Thyroid gland (tissue), 4 donors: Measurements from ENCODE around the gene NATD1.

Experiments
- POLR2A ChIP-seq, 2 donors: fragments of 450-650 bp; IDR thresholded peaks; one replicate each; pipeline ENCODE4 v1.6.1; 2017; ENCODE audit warnings: antibody characterized with exemption in 2 of 2, mild to moderate bottlenecking in 2 of 2, moderate library complexity in 1 of 2
- TF ChIP-seq, protein P1 (sequence below), 6 experiments: fragments of 200-600 bp in 3 of 6; fragments of 450-650 bp in 3 of 6; sonication (generic) in 3 of 6; IDR thresholded peaks; one replicate each; pipeline ENCODE4 v1.5.1; 2016 to 2019; ENCODE audit warnings: antibody characterized with exemption in 6 of 6, mild to moderate bottlenecking in 2 of 6, inconsistent platforms in 1 of 6, moderate library complexity in 1 of 6

DNA sequence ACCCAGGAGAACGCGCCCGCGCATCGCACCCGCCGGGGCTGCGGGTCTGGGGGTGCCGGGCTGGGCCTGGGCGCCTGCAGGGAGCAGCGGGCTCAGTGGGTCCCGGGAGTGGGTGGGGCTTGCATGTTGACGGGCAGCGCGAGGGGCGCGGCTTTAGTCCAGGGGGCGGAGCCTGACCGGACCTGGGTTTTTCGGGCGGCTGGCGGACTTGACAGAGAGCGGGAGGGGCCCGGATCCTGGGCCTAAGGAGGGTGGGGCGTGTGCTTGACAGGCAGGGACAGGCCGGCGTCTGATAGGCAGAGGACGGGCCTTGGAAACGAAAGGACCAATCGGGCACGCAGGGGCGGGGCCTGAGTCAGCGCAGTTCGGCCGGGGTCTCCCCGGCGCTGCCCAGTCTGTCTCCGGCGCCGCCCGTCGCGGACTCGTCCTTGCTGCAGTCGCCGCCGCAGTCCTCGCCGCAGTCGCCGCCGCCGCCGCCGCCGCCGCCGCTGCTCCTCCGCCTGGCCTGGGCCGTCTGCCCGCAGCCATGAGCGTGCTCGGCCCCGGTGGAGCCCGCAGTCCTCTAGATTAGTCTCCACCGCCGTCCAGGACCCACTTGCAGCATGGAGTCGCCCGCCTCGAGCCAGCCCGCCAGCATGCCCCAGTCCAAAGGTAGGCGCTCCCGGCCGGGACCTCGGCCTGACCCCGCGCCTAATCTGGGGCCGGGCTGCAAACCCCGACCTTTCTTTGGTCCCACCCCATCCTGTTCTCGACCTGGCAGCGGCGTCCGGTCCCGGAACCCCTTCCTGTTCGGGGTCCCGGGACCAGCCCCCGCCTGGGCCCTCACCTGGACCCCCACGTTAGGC, 31.3 kb upstream of the NATD1 start, which contains the start of gene MAP2K3:
- TF ChIP-seq, protein P1, sequence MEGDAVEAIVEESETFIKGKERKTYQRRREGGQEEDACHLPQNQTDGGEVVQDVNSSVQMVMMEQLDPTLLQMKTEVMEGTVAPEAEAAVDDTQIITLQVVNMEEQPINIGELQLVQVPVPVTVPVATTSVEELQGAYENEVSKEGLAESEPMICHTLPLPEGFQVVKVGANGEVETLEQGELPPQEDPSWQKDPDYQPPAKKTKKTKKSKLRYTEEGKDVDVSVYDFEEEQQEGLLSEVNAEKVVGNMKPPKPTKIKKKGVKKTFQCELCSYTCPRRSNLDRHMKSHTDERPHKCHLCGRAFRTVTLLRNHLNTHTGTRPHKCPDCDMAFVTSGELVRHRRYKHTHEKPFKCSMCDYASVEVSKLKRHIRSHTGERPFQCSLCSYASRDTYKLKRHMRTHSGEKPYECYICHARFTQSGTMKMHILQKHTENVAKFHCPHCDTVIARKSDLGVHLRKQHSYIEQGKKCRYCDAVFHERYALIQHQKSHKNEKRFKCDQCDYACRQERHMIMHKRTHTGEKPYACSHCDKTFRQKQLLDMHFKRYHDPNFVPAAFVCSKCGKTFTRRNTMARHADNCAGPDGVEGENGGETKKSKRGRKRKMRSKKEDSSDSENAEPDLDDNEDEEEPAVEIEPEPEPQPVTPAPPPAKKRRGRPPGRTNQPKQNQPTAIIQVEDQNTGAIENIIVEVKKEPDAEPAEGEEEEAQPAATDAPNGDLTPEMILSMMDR (IDR thresholded peaks at IDR 0.05) = no peak
- peak; percentile 86 to 98 for TF ChIP-seq POLR2A (IDR thresholded peaks at IDR 0.05)
